Measurements from ENCODE around the gene SUPT3H. TPM values are rescaled to one million over a fixed set of nuclear protein-coding genes. Genes with fewer than 3 reads are reported as not detected.

SUPT3H gene
- total and polyA plus RNA-seq, 2 experiments from 2014 or later: 12.4 to 19.4 TPM

GRCh38 chr6:45002390-45003105, 375.2 kb downstream of the SUPT3H start:
- DNase-seq (ENCODE audit: low read depth in 1 of 2, low spot score in 1 of 2): peak in 1 of 2 donors; percentile 19
- H3K27me3 ChIP-seq: no peaks in the 10 kb centered on the region
- no peak for TF ChIP-seq CTCF (IDR thresholded peaks at IDR 0.05; ENCODE audit: low read depth, low read length)
- no peak overlapping the region for H3K27ac ChIP-seq
- no peaks in the 10 kb centered on the region for H3K36me3 ChIP-seq
- no peaks in the 10 kb centered on the region for H3K9me3 ChIP-seq (ENCODE audit: low read depth)
- no peaks in the 10 kb centered on the region for H3K4me1 ChIP-seq (ENCODE audit: low read depth)
- no peak overlapping the region for H3K4me3 ChIP-seq

GRCh38 chr6:45001663-45002062, 376.1 kb downstream of the SUPT3H start:
- no peak overlapping the region for H3K27ac ChIP-seq
- H3K27me3 ChIP-seq: no peaks in the 10 kb centered on the region
- H3K9me3 ChIP-seq (ENCODE audit: low read depth): no peaks in the 10 kb centered on the region
- no peaks in the 10 kb centered on the region for H3K36me3 ChIP-seq
- H3K4me1 ChIP-seq (ENCODE audit: low read depth): no peaks in the 10 kb centered on the region
- DNase-seq (ENCODE audit: low read depth in 1 of 2, low spot score in 1 of 2): no peak
- no peak overlapping the region for H3K4me3 ChIP-seq
- TF ChIP-seq CTCF (IDR thresholded peaks at IDR 0.05; ENCODE audit: low read depth, low read length): no peak

- H3K9me3 ChIP-seq (ENCODE audit: low read depth): no peaks in the 10 kb centered on the region
- DNase-seq (ENCODE audit: low read depth in 1 of 2, low spot score in 1 of 2): no peak
- H3K4me1 ChIP-seq (ENCODE audit: low read depth): no peaks in the 10 kb centered on the region
- H3K36me3 ChIP-seq: no peaks in the 10 kb centered on the region
- TF ChIP-seq CTCF (IDR thresholded peaks at IDR 0.05; ENCODE audit: low read depth, low read length): no peak
- H3K27ac ChIP-seq: no peak overlapping the region
- no peaks in the 10 kb centered on the region for H3K27me3 ChIP-seq
- no peak overlapping the region for H3K4me3 ChIP-seq
These were observed 376.9 kb downstream of the SUPT3H start for GRCh38 chr6:45000833-45001232.

- H3K4me1 ChIP-seq (ENCODE audit: low read depth): no peaks in the 10 kb centered on the region
- no peak for DNase-seq (ENCODE audit: low read depth in 1 of 2, low spot score in 1 of 2)
- no peak overlapping the region for H3K4me3 ChIP-seq
- no peaks in the 10 kb centered on the region for H3K36me3 ChIP-seq
- no peaks in the 10 kb centered on the region for H3K9me3 ChIP-seq (ENCODE audit: low read depth)
- no peak overlapping the region for H3K27ac ChIP-seq
- no peak for TF ChIP-seq CTCF (IDR thresholded peaks at IDR 0.05; ENCODE audit: low read depth, low read length)
- no peaks in the 10 kb centered on the region for H3K27me3 ChIP-seq
These were observed 378.7 kb downstream of the SUPT3H start for GRCh38 chr6:44999066-44999465.

- no peaks in the 10 kb centered on the region for H3K36me3 ChIP-seq
- no peak for DNase-seq (ENCODE audit: low read depth in 1 of 2, low spot score in 1 of 2)
- TF ChIP-seq CTCF (IDR thresholded peaks at IDR 0.05; ENCODE audit: low read depth, low read length): no peak
- no peak overlapping the region for H3K27ac ChIP-seq
- H3K4me3 ChIP-seq: no peak overlapping the region
- no peaks in the 10 kb centered on the region for H3K9me3 ChIP-seq (ENCODE audit: low read depth)
- H3K27me3 ChIP-seq: no peaks in the 10 kb centered on the region
- H3K4me1 ChIP-seq (ENCODE audit: low read depth): no peaks in the 10 kb centered on the region
These were observed 382.1 kb downstream of the SUPT3H start for GRCh38 chr6:44995486-44996132.
